Activated CD8-positive, alpha-beta memory T cell treated with anti-CD3 and anti-CD28 coated beads, Interleukin-2, amount 50 U/mL, for 1 hour (primary cell): Measurements from ENCODE around the gene CLTA.
"Not testable (repeated sequence)": the region's sequence is repeated elsewhere in the genome, so short reads cannot be mapped to it uniquely, and the experiment has no call there.

ENCODE experiments used
- DNase-seq: peaks from one replicate; pipeline ENCODE4 v3.0.0-alpha.2; 2020; ENCODE audit errors: extremely low read depth

Gene CLTA

DNA sequence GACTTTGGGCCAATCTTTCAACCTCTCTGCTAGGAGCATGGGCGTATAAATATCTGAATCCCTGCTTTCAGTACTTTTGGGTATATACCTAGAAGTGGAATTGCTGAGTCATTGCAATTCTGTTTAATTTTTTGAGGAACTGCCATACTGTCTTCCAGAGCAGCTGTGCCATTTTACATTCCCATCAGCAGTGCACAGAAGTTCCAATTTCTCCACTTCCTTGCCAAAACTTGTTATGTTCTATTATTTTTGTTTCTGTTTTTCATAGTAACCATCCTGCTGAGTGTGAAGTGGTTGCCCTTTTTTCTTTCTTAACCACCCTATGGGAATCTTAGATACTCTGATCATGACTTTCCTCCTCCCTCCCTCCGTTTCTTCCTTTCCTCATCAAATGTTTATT, 32.6 kb upstream of the CLTA start:
- no peak for DNase-seq

DNA sequence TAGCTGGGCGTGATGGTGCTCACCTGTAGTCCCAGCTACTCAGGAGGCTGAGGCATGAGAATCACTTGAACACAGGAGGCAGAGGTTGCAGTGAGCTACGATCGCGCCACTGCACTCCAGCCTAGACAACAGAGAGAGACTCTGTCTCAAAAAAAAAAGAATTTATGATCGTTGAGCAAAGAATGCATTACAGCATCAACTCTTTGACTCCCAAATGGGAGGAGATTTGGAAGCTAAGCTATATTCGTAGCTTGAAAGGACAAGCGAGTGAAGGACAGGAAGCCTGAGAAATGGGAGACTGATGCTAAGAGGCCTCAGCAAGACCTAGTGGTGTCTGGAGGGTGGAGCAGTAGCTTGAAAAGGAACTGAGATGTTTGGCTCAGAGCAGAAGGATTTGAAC, 31.8 kb upstream of the CLTA start:
- no peak for DNase-seq

DNA sequence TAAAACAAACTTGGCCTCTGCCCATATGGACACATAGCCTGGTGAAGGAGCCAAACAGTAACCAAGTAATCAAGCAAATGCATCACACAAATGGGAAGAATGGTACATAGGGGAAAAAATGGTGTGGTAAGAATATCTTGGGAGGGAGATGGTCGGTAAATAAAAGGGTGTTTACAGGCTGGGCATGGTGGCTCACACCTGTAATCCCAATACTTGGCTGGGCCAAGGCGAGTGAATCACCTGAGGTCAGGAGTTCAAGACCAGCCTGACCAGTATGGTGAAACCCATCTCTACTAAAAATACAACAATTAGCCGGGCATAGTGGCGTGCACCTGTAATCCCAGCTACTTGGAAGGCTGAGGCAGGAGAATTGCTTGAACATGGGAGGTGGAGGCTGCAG, 31.2 kb upstream of the CLTA start:
- DNase-seq, result not testable (repeated sequence)

DNA sequence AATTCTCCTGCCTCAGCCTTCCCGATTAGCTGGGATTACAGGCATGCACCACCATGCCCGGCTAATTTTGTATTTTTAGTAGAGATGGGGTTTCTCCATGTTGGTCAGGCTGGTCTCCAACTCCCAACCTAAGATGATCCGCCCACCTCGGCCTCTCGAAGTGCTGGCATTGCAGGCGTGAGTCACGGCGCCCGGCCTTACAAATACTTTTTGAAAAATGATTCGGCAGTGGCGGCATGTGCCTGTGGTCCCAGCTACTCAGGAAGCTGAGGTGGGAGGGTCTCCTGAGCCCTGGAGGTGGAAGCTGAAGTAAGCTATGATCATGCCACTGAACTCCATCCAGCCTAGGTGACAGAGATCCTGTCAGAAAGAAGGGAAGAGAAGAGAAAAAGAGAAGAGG, 30.6 kb upstream of the CLTA start:
- not testable (repeated sequence) for DNase-seq

DNA sequence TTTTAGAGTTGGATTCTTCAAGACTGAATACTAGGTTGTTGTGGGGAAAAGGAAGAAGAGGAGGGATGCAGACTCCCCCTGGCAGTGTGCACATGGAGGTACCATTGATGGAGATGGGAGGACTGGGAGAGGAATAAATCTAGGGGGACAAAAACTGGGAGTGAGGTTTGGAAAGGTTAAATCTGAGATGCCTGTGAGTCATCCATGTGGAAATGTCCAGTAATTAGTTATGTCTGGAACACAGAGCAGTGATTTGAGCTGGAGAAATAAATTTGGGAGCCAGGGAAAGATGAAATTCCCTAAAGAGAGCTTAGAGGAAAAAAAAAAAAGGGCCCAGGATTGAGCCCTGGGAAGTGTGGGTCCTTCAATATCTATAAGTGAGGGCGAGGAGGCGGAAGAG, 29.5 kb upstream of the CLTA start:
- no peak for DNase-seq

DNA sequence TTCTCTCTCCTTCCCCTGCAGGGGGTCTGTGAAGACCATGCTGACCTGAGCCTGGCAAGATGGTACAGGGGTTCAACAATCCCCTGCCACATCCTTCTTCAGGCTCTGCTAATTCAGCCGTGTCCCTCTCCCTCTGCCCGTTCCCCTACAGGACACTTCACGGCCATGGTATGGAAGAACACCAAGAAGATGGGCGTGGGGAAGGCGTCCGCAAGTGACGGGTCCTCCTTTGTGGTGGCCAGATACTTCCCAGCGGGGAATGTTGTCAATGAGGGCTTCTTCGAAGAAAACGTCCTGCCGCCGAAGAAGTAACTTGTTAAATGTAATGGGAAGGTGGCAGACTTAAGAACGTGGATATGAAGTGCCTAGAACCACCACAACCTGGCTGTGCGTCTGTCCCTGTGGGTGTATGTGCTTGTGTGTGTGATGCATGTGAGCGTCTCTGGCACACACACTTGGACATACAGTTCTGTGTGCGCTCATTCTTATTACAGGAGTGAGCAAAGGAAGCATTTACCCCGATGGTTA, 28.4 kb upstream of the CLTA start:
- no peak for DNase-seq

DNA sequence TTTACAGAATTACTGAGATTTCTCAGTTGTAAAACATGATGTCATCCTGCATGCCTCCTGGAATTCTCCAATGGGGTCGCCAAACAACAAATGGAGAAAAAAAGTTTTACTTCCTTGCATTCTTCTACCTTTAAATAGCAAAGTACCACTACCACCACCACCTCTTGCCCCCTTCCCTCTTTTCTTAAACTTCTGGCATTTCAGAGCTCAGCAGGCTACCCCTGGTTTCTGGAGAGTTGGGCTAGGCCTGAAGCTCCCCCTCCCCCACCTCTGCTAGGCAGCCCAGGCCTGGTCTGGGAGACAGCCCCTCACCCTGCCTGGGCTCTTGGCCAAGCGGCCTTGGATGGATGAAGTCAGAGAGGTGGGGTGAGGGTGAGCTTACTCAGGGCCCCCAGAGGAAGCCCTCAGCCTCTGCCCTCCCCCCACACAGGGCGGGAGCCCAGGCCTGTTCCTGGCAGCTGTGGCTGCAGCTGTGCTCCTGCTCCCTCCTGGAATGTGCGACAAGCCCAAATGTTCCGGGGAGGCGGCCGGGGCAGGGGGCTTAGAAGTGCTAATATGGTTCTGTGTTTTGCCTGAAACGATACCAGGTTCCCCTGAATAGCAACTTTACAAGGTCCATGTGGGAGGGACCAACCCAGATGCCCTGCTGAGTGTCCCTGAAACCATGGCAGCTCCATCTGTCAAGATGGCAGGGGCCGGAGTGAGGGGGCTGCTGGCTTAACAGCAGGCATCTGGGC, 27.5 kb upstream of the CLTA start:
- no peak for DNase-seq

DNA sequence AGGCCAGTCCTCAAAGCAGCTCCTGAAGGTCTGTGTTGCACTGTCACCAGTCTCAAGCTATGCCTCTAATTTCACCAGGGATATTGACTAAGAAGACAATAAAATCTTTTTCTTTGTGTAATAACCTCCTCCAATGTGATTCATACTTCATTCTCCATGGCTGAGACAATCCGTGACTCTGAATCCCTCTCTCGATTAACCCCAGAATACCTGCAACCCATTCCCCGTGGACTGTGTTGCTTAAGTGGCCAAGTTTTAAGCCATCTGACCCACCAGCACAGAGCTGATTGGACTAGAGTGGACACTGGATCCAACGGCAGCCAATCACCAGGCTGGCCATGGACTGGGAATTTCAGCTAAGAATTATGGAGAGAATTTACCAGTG, 26.9 kb upstream of the CLTA start:
- no peak for DNase-seq

DNA sequence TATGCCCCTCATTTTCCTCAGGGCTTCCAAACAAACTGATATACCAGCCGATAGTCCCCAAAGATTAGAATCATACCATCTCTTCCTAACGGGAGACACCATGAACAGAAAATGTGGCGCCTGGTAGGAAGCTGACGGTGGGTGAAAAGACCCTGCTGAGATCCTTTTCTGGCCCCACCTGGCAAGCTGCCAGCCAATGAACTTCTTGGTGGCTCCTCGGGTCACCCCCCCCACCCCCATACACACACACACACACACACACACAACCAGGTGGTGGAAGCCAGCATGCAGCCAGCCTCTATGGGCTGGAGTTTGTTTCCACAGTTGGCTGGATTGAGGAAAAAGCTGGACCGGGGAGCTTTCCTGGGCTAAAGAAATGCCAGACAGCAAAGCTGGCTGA, 26.3 kb upstream of the CLTA start:
- no peak for DNase-seq

DNA sequence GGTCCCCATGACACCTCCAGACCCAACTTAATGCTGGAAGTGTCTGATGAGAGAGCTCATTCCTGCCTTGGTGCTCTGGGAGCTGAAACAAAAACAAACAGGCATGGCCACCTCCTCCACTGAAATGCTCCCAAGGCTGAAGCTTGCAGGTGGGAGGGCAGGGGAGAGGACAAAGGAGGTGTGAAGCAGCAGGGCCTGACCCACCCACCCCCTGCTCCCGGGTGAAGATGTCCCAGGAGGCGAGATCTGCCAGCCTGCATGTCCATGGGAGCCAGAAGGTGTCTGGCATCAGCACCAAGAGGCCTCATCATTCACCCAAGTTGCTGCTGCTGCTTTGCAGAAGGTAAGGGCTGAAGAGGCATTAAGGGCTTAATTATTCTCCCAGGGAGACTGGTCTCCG, 25.7 kb upstream of the CLTA start:
- DNase-seq, result no peak

DNA sequence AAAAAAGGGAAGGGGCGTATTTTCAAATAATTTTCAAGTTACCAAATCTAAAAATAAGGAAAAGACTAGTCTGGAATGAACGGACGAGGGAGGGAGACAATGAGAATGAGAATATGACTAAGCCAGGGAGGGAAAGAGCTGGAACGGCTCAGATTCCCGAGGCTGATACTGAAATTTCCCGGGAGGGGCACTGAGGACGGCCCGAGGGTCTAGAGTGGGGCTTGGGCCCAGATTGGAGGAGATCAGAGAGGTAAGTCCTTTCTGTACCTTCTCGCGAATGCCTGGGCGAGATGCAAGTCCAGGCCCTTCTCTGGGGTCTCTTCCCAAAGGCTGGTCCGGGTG, 24.9 kb upstream of the CLTA start:
- no peak for DNase-seq

DNA sequence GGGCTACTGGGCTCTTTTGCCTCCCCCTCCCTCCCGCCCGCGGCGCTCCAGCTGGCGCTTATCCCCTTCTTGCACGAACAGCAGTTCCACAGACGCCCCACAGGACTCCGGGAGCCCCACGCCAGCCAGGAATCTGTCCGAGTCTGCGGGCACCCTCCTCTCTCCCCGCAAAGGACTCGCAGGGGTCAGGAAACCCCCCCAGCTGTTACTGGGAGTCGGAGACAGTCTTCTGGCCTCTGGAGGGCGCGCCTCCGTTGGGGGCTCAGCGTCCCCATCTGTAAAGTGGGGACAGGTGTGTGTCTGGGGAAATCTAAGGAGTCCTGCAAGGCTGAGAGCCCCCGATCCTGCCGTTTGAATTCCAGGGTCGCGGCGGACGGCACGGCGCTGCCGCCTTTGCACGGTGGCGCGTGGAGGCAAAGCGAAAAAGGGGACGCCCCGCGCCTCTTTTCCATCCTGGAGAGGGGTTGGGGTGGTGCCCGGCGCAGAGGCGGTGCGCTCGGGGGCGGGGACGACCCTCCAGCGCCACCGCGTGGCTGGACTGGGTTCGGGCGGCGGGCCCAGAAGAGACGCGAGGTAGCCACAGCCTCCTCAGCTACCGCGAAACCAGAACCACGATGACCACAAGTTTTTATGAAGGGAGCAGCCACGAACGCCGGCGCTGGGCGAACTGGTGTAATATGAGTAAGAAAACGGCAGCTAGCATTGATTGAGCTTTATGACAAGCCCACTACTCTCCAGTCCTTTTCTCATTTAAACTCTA, 24.4 kb upstream of the CLTA start:
- DNase-seq, result peak; percentile 43

DNA sequence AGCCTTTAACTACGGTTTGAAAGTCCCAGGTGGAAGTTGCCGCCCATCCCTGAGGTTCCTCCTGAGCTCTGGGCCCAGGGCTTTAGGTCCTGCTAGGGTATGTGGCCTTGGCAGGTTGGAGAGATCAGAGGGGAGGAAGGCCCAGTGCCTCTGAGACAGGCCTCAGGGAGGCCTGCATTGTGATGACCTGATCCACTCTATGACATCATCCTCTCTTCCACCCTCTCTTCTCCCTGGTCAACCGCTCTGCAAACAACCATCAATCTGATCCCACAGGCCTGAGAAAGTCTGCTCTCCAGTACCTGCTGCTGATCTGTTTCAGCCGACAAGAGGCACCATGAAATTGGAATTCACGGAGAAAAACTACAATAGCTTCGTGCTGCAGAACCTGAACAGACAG, 21.6 kb upstream of the CLTA start, which contains the start of gene CCIN:
Gene CCIN (plus strand): TSS at position 223 of the 400 bp plus-strand sequence. CDS start 115 bp downstream, at position 338.
- DNase-seq, result no peak

DNA sequence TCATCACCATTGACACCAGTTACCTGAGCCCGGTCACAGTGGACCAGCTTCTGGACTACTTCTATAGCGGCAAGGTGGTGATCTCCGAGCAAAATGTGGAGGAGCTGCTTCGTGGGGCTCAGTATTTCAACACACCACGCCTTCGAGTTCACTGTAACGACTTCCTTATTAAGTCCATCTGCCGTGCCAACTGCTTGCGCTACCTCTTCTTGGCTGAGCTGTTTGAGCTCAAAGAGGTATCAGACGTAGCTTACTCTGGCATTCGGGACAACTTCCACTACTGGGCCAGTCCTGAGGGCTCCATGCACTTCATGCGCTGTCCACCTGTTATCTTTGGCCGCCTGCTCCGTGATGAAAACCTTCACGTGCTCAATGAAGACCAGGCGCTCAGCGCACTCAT, 21.0 kb upstream of the CLTA start:
- DNase-seq, result no peak

DNA sequence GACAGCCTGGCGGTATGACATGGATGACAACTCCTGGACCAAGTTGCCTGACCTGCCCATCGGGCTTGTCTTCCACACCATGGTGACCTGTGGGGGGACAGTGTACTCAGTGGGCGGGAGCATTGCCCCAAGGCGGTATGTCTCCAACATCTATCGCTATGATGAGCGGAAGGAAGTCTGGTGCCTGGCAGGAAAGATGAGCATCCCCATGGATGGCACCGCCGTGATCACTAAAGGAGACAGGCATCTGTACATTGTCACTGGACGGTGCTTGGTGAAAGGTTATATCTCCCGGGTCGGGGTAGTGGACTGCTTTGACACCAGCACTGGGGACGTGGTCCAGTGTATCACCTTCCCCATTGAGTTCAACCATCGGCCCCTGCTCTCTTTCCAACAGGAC, 20.2 kb upstream of the CLTA start:
- no peak for DNase-seq

DNA sequence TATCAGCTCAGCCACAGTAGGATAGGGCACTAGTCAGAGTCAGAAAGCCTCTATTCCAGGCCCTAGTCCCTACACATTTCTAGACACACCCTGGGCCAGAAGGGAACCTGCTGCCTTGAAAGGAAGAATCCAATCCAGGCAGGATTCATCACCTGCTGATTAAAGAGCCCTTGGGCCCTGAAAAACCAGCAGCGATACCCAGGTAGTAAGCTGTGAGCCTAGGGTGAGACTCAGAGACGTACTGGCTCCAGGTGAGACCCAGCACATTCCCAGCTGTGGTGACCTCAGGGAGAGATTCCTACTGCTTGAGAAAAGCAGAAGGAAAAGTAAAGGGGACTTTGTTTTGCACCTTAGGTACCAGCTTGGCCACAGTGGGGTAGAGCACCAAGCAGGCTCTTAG, 16.9 kb upstream of the CLTA start:
- DNase-seq, result no peak

DNA sequence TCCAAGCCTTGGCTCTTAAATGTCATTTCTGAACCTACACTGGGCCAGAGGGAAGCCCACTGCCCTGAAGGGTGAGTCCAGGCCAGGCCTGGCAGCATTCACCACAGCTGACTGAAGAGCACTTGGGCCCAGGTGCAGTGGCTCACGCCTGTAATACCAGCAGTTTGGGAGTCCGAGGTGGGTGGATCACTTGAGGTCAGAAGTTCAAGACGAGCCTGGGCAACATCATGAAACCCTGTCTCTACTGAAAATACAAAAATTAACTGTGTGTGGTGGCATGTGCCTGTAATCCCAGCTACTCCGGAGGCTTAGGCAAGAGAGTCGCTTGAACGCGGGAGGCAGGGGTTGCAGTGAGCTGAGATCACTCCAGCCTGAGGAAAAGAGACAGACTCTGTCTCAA, 16.4 kb upstream of the CLTA start:
- DNase-seq, result no peak

DNA sequence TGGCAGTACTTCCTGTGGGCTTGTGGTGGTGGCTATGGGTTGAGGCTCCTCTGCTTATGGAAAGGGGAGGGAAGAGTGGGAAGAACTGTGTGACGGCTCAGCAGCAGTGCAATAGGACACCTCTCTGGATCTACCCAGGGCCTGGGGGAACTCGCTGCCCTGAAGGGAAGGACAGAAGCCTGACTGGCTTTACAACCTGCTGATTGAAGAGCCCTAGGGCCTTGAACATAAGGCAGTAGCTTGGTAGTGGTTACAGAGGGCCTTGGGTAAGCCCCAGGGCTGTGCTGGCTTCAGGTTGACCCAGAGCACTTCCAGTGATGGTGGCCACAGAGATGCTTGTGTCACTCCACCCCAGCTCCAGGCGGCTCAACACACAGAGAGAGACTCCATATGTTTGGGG, 16.0 kb upstream of the CLTA start:
- no peak for DNase-seq

DNA sequence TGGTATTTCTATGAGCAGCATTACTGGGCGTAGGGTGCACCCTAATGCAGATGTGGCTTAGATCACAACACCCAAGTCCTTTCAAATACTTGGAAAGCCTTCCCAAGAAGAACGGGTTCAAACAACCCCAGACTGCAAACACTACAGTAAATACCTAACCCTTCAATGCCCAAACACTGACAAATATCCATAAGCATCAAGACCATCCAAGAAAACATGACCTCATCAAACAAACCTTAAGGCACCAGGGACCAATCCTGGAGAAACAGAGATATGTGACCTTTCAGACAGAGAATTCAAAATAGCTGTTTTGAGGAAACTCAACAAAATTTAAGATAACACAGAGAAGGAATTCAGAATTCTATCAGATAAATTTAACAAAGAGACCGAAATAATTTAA, 15.5 kb upstream of the CLTA start:
- not testable (repeated sequence) for DNase-seq

DNA sequence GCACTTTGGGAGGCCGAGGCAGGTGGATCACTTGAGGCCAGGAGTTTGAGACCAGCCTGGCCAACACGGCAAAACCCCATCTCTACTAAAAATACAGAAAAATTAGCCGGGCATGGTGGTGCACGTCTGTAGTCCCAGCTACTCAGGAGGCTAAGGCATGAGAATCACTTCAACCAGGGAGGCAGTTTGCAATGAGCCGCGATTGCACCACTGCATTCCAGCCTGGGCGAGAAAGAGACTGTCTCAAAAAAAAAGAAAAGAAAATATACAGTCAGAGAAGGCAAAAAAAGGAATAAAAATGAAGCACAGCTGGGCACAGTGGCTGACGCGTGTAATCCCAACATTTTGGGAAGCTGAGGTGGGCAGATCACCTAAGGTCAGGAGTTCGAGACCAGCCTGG, 14.2 kb upstream of the CLTA start:
- DNase-seq, result not testable (repeated sequence)

DNA sequence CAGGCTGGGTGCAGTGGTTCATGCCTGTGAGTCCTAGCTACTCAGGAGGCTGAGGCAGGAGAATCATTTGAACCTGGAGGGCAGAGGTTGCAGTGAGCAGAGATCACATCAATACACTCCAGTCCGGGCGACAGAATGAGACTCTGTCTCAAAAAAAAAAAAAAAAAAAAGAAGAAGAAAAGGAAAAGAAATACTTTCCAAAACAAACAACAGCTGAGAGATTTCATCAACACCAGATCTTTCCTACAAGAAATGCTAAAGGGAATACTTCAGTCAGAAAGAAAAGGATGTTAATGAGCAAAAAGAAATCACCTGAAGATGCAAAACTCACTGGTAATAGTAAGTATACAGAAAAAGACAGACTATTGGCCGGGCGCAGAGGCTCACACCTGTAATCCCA, 13.2 kb upstream of the CLTA start:
- DNase-seq, result no peak

DNA sequence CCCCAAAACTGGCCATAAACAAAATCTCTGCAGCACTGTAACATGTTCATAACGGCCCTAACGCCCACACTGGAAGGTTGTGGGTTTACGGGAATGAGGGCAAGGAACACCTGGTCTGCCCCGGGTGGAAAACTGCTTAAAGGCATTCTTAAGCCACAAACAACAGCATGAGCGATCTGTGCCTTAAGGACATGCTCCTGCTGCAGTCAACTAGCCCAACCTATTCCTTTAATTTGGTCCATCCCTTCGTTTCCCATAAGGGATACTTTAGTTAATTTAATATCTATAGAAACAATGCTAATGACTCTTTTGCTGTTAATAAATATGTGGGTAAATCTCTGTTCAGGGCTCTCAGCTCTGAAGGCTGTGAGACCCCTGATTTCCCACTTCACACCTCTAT, 10.5 kb upstream of the CLTA start:
- DNase-seq, result not testable (repeated sequence)

DNA sequence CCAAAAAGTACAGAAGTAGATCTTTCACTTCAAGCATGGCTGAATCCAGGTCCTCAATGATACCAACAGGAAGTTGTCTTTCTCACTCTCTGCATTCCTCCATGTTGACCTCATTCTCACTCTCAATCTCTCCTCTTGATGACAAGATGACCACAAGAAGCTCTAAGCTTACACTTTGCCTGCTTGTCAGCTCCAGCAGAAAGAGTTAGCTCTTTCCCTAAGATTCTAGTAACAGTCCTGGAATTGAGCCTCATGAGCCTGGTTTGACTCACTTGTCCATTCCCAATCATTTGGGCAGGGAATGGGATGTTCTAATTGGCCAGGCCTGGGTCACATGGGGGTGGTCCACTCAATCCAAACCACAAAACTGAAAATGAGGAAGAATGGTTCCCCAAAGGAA, 3.3 kb upstream of the CLTA start:
- DNase-seq, result no peak
